Spleen (tissue), 7 donors: ENCODE results near the gene MRPL38.

Source experiments
- CTCF ChIP-seq, 11 experiments: fragments of 200-600 bp in 7 of 11; fragments of 450-650 bp in 4 of 11; sonication (generic) in 4 of 11; IDR thresholded peaks in 8 of 11; conservative IDR thresholded peaks in 3 of 11; 1 replicate in 7 of 11; 2 replicates in 4 of 11; pipeline versions ENCODE4 v1.4.0 to v1.8.0; 2016 to 2021; ENCODE audit warnings: antibody characterized with exemption in 11 of 11, inconsistent platforms in 4 of 11, mild to moderate bottlenecking in 1 of 11
- POLR2A ChIP-seq, 3 donors: fragments of 450-650 bp; IDR thresholded peaks; one replicate each; pipeline ENCODE4 v1.5.1; 2017; ENCODE audit warnings: antibody characterized with exemption in 3 of 3, mild to moderate bottlenecking in 1 of 3
- POLR2AphosphoS5 ChIP-seq, 3 donors: sonication (generic); formaldehyde crosslinking; IDR thresholded peaks; one replicate each; pipeline ENCODE4 v1.5.1; 2017; ENCODE audit warnings: antibody characterized with exemption in 3 of 3
- donor health status: DM: no; HTN: no; CAD: no; lungs with moderate emphysema.
- donor health status: DM: no; HTN: no; CAD: no.
- donor health status: DM: no; HTN: no; CAD: no.

- TF ChIP-seq CTCF (IDR thresholded peaks at IDR 0.05 in 8 of 11, conservative IDR thresholded peaks at IDR 0.05 in 3 of 11): no peak
- no peak for TF ChIP-seq POLR2A (IDR thresholded peaks at IDR 0.05)
- peak in 1 of 3 donors; percentile 43 for TF ChIP-seq POLR2AphosphoS5 (IDR thresholded peaks at IDR 0.05)
Observed at GRCh38 chr17:75874323-75875181, 30.1 kb downstream of the MRPL38 start.
